Breast epithelium (tissue), 3 donors: Measurements from ENCODE around the gene NUFIP2.

Experiments
- POLR2A ChIP-seq: fragments of 450-650 bp; IDR thresholded peaks from one replicate; pipeline ENCODE4 v1.6.1; 2016; ENCODE audit warnings: antibody characterized with exemption, mild to moderate bottlenecking, moderate library complexity
- TF ChIP-seq, protein P1 (sequence below), 3 donors: fragments of 450-650 bp; IDR thresholded peaks; one replicate each; pipeline ENCODE4 v1.5.1; 2016 to 2017; ENCODE audit warnings: antibody characterized with exemption in 3 of 3, mild to moderate bottlenecking in 3 of 3, moderate library complexity in 3 of 3

DNA sequence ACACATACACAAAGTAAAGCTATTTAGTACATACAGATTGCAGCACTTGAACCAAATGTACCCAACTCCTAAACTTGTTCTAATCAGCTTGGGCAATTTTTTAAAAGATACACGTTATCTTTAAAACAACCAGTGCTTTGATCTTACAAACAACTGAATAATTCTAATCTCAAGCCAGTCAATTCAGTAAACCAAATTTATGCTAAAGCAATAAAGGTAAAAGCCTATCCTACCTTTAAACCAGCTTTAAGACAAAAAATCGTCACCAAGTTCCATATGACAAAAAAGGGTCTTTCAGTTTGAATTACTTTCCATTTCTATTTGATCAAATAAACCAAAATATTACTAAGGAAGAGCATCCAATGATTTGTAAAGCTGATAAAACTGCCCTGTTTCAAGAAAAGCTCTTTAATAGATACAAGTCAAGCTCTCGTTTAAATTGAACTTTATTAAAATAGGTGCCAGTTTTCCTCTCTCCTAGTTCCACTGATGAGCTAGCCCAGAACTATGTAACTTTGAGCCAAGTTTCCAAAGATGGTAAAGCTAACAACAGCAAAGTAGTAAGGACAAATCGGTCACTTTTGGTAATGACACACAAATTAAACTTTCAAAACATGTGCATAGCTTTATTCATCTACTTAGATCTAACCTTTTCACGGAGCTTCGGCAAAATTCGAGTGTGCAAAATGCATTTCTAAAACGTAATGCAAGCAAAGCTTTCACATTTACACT is 37.0 kb downstream of the NUFIP2 start:
- TF ChIP-seq, protein P1, sequence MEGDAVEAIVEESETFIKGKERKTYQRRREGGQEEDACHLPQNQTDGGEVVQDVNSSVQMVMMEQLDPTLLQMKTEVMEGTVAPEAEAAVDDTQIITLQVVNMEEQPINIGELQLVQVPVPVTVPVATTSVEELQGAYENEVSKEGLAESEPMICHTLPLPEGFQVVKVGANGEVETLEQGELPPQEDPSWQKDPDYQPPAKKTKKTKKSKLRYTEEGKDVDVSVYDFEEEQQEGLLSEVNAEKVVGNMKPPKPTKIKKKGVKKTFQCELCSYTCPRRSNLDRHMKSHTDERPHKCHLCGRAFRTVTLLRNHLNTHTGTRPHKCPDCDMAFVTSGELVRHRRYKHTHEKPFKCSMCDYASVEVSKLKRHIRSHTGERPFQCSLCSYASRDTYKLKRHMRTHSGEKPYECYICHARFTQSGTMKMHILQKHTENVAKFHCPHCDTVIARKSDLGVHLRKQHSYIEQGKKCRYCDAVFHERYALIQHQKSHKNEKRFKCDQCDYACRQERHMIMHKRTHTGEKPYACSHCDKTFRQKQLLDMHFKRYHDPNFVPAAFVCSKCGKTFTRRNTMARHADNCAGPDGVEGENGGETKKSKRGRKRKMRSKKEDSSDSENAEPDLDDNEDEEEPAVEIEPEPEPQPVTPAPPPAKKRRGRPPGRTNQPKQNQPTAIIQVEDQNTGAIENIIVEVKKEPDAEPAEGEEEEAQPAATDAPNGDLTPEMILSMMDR (IDR thresholded peaks at IDR 0.05) = no peak
- TF ChIP-seq POLR2A = no peak
